Astrocyte of the spinal cord (primary cell): ENCODE data around the gene LRP1B.

Source experiments
- DNase-seq: peaks from one replicate; pipeline ENCODE4 v3.0.0; 2011; ENCODE audit warnings: low read depth, low spot score
- H3K4me3 ChIP-seq: 2 replicates; pipeline ENCODE4 v1.5.1; 2011; ENCODE audit warnings: low read depth, mild to moderate bottlenecking, low read length, moderate library complexity
- in situ Hi-C: cut with HindIII; loops from 2 replicates; pipeline ENCODE4 v1.10.0; 2017; ENCODE audit warnings: low sequenced_read_pairs
- TF ChIP-seq, protein P1 (sequence below): IDR thresholded peaks from 2 replicates; pipeline ENCODE4 v1.5.1; 2012; ENCODE audit warnings: low read depth, mild to moderate bottlenecking, low read length, inconsistent platforms

LRP1B gene

DNA sequence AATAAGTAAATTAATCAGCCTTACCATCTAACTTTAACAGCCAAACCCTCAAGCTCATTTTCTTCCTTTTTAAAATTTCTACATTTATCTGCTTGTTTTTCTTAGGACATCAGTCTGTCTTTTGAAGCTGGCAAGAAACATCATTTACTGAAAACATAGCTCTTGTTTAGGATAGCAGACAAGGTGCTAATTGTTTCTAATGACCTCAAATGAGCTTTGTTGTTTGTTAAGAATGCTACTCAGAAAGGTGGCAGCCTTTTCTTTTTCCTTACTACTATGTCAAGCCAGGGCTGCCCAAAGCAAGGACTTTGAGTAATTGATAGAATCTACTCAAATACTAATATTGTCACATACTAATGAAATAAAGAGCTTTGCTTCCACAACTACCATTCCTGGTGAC is 171.8 kb downstream of the LRP1B start:
- TF ChIP-seq, protein P1, sequence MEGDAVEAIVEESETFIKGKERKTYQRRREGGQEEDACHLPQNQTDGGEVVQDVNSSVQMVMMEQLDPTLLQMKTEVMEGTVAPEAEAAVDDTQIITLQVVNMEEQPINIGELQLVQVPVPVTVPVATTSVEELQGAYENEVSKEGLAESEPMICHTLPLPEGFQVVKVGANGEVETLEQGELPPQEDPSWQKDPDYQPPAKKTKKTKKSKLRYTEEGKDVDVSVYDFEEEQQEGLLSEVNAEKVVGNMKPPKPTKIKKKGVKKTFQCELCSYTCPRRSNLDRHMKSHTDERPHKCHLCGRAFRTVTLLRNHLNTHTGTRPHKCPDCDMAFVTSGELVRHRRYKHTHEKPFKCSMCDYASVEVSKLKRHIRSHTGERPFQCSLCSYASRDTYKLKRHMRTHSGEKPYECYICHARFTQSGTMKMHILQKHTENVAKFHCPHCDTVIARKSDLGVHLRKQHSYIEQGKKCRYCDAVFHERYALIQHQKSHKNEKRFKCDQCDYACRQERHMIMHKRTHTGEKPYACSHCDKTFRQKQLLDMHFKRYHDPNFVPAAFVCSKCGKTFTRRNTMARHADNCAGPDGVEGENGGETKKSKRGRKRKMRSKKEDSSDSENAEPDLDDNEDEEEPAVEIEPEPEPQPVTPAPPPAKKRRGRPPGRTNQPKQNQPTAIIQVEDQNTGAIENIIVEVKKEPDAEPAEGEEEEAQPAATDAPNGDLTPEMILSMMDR = no peak
- in situ Hi-C loops = no loop called here
- no peak overlapping the region for H3K4me3 ChIP-seq
- no peak for DNase-seq

DNA sequence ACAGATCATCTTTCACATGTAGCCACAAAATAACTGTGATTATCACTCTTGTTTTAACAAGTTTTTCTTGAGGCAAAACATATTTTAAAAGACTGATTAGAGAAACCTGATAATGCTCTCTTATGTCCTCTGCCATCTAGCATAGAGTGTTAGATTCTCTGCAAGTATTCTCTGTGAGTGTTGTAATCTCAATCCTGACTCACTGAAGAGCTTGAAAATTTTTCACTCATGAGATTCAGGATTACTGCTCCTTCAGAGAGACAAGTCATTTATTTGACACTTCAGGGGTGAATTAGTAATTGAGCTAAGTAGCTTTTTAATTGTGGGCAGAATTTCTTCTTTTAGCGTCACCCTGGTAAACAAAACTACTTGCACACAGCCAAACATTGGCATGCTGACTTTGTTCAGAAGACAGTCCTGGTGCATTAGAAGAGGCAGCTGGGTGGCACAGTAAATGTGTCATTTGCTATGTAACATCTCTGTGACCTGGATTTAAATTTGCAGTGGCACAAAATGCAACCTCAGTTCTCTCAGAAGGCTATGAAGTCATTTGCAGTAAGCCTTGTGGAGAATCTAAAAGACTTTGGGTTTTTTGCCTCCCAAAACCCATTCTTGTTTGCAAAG is 172.9 kb downstream of the LRP1B start:
- DNase-seq = no peak
- H3K4me3 ChIP-seq = no peak overlapping the region
- in situ Hi-C loops = no loop called here
- TF ChIP-seq, protein P1 = no peak

DNA sequence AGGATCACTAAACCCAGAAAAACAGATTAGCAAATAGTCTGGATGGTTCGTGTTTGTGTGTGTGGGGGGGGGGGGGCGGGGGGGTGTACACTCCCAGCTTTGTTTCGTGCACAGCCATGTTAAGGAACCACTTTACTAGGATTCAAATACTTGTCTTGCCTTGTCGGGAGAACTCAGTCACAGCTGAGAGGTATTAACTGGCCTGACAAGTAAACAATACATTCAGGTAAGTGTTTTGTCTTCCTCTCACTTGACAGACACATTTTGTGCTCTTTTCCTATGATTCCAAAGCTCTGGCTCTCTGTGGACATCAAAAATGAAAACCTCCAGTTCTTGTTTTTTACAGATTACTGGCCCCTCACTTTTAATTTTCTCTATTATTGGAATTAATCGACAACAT is 173.5 kb downstream of the LRP1B start:
- no peak overlapping the region for H3K4me3 ChIP-seq
- in situ Hi-C loops = no loop called here
- no peak for DNase-seq
- TF ChIP-seq, protein P1 = no peak

DNA sequence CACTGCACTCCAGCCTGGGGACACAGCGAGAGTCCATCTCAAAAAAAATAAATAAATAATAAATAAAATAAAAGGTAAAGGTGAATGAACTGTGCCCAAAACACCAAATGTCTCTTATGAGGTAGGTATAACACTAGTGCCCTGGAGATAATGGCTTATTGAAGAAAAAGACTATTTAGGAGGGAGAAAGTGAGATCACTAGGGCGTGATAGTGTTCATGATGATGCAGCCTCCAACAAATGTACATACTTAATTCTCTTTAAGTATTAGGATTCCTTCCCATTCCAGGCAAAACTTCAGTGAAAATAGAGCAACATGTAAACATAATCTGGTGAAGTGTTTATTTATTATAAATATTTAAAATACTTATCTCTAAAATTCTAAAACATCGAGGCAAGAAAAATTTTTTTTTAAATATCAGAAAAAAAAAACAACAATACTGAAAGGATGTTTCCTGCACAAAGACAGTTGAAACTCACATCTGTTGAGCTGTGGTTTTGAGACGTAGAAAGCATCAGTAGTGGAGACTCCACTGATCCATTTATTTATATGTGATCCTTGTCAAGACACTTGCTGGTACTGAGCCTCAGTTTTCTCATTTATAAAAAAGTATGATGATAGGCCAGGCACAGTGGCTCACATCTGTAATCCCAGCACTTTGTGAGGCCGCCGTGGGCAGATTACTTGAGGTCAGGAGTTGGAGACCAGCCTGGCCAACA is 183.3 kb downstream of the LRP1B start:
- DNase-seq = no peak
- TF ChIP-seq, protein P1 = no peak
- H3K4me3 ChIP-seq = no peak overlapping the region
- in situ Hi-C loops = no loop called here

DNA sequence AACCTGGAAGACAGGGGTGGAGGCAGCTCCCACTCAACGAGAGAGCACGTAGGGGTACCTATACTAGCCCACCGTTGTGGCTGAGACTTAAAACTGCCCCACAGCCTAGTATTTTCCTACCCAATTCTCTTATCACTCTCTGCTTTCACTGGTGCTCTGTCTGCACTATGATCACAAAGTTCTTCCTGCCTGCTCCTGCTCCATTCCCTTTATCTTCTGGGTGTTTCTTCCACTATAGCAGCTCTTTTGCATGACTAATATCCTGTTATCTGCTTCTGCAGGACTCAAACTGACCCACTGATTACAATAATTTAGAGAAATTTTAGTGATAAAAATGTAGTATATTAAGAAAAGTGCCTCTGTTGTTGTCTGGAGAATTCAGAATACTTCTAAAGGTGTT is 184.8 kb downstream of the LRP1B start:
- no peak for DNase-seq
- TF ChIP-seq, protein P1 = no peak
- H3K4me3 ChIP-seq = no peak overlapping the region
- in situ Hi-C loops = no loop called here

DNA sequence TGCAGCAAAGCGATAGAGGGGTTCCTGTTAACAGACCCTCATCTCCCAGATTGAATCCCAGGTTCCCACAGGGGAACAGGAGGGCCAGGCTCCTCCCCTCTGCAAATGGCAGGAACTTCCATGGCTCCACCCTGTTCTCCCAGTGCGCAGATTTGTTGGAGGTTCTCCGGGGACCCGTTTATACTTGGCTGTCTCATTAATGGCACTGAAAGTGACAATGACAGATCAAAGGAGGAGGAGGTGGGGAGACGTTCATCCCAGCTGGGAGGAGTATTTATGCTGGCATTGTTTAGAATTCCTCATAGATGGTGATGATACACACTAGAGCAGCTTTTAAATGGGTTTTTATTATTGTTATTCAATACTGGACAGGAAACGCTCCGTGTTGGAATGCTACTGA is 186.9 kb downstream of the LRP1B start:
- no peak for DNase-seq
- TF ChIP-seq, protein P1 = no peak
- in situ Hi-C loops = no loop called here
- no peak overlapping the region for H3K4me3 ChIP-seq
